ENCODE measurements around the gene RABGAP1L. TPM values are rescaled to one million over a fixed set of nuclear protein-coding genes. Genes with fewer than 3 reads are reported as not detected.

The RABGAP1L gene
- total and polyA plus RNA-seq, 10 of the 15 experiments (the other 5 are each of a cell fraction or from before 2014, with no cell fraction given): 5.8 to 194 (median 113) TPM

GRCh38 chr1:175034775-175035174, 875.5 kb downstream of the RABGAP1L start (continued):
- TF ChIP-seq ZBTB4 (CRISPR knock-in tag; IDR thresholded peaks at IDR 0.05) (no peak), TCF7 (IDR thresholded peaks at IDR 0.05; ENCODE audit: borderline replicate concordance) (no peak), CBX3 (IDR thresholded peaks at IDR 0.05; ENCODE audit: borderline replicate concordance, low read depth) (no peak), BCL11A (IDR thresholded peaks at IDR 0.05; ENCODE audit: low read depth, low read length) (no peak), ZNF217 (IDR thresholded peaks at IDR 0.05) (no peak), CEBPZ (IDR thresholded peaks at IDR 0.05; ENCODE audit: low read depth, low read length) (no peak), ZBTB11 (CRISPR knock-in tag; IDR thresholded peaks at IDR 0.05) (no peak), CHD2 (IDR thresholded peaks at IDR 0.05; ENCODE audit: borderline replicate concordance, low read depth, low read length) (no peak), TCF12 (IDR thresholded peaks at IDR 0.05; ENCODE audit: low read depth, low read length) (no peak), ZBTB40 (IDR thresholded peaks at IDR 0.05; ENCODE audit: borderline replicate concordance) (no peak)

Measured in GM12878 (cell line).